Inflammatory macrophage (primary cell): ENCODE measurements around the gene PTPRQ.

ENCODE experiments used
- DNase-seq, 2 donors: peaks; one replicate each; pipeline ENCODE4 v3.0.0-alpha.2; 2020 to 2022

The PTPRQ gene

DNA sequence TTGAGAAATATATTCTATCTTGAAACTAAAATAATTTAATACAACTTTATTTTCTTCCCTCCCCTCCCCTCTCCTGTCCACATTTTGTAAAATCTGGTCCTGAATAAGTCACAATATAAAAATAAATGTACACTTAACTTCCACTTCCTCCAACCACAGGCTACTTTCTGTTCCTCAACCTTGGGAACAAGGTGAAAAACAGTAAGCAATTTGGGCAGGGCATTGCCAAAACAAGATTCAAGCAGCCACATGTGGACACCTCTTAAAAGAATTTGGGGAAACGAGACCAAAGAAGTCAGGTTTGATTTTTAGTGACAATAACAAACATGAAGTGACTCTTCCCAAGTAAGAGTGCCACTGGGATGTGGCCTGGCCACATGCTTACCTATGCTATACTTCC is 115.7 kb downstream of the PTPRQ start:
- DNase-seq, result peak in 1 of 2 donors; percentile 9

DNA sequence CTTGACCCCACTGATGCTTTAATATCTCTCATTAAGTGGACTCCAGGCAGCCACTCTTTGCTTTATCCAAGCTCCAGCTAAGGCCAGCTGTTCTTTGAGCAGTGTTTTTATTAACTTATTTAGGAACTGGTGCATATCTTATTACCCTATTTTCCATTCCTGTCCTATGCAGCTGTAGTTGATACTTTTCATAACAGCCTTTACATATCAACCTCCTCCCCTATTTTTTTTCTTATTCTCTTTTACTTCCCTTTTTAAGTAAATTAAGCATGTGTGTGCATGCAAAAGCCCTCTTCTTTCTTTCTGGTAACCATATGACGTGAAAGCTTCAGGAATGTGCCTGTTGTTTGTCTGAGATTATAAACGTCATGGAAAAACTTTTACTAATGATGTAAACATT is 121.2 kb downstream of the PTPRQ start:
- no peak for DNase-seq

DNA sequence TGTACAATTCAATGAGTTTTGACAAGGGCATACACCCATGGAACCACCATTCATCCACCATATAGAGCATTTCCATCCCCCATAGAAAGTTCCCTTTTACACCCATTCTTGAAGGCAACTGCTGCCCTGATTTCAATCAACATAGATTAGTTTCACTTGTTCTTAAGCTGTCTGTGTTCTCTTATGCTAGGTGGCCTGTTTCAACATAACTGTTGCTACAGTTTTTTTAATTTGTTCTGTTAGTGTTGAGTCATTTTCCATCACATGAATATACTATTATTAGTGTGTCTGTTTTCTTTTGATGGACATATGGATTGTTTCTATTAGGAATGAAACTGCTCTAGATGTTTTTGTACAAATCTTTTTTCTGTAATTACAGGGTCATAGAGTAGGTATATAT is 123.4 kb downstream of the PTPRQ start:
- peak in 1 of 2 donors; percentile 52 for DNase-seq

DNA sequence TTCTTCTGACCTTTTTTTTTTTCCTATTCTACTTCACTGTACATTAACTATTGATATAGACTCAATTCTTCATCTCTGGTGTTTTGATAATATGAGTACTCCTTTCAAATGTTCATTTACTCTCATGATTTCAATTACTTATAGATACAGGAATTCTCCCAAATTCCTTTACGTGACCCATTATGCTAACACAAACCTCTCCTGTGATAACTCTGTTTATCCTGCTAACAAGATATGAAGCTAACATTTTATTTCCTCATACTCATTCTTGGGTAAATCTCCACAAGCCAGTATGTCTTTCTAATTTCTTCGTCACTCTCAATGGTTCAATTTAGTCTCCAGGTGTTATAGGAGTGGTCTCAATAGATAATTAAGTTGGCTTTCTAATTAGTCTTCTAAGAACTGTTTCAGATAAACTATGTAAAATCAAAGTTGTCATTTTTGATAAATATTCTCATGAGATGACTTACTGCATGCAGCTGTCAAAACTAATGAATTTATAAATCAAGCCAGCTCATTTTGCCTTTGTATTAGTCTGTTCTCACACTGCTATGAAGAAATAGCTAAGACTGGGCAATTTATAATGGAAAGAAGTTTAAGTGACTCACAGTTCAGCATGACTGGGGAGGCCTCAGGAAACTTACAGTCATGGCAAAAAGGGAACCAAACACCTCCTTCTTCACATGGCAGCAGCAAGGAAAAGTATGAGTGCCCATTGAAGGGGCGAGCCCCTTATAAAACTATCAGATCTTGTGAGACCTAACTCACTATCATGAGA is 132.8 kb downstream of the PTPRQ start:
- no peak for DNase-seq

DNA sequence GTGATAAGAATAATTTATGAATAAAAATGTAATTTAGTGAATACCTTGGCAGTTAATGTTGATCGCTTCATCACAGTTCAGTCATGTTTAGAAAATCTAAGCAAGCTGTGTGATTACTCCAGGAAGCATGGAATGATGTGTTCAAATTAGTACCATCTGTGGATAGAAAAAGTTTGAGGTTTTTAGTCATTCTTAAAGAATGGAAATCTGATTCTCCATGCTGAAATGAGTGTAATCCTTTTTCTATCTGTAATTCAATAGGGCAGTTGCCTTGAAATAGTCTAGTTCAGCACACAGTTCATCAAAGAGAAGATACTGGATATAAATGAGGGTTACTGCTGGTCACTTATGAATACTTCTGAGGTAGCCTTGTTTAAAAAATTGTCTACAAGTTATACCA is 136.2 kb downstream of the PTPRQ start:
- DNase-seq, result no peak

DNA sequence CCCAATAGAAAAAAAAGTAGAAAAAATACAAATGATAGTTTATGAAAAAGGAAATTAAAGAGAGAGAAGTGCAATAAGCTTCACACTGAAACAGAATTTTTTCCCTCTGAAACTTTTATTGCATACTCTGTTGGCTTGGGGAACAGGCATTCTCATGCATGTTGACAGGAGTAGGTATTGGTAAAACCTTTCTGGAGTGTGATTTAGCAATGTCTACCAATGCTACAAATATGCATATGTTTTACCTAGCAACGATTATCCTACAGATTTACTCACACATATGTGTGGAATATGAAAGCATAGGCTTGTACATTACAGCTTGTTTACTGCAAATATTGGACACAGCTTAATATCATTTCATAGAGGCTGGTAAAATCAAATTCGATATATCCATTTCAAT is 137.7 kb downstream of the PTPRQ start:
- DNase-seq, result no peak

DNA sequence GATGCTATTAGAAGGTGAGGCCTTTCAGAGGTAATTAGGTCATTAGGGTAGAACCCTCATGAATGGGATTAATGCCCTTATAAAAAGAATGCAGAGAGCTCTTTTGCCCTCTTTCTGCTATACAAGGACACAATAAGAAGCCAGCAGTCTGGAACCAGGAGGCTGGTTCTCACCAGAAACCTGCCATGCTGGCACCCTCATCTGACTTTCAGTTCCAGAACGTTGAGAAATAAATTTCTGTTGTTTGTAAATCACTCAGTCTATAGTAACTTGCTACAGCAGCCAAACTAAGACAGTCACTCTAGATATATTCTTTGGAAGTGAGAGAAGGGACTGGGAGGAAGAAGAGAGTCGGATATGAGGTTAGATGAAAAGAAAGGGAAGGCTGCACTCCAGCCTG is 138.4 kb downstream of the PTPRQ start:
- DNase-seq, result no peak

DNA sequence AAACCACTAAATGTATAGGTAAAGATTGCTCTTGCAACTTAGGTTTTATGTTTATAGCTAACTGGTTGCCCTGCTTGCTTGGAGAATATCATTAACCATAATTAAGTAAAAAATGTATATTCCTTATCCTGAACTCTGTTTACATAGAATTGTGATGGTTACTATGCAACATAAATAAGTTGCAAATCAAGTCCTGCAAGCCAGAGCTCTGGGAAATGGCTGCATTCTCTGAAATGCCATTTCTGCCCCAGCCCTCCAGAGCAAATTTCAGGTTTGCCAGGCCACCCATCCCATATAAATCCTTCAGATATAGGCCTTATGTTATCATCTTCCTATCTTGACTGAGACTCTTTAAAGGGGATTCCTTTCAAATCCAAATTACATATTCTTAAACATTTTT is 145.0 kb downstream of the PTPRQ start:
- no peak for DNase-seq

DNA sequence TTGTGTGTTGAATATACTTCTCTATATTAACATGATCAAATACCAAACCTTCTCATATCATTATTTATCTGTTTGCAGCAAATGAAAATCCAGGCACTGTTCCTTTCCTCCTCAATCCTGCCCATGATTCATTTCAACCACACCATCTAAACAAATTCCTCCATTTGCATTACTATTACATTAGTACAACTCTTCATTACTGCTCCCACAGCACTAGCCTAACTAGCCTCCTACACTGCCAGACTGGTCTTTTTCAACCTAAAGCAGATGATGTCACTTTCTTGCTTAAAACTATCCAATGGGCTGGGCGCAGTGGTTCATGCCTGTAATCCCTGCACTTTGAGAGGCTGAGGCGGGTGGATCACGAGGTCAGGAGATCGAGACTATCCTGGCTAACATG is 146.1 kb downstream of the PTPRQ start:
- no peak for DNase-seq

DNA sequence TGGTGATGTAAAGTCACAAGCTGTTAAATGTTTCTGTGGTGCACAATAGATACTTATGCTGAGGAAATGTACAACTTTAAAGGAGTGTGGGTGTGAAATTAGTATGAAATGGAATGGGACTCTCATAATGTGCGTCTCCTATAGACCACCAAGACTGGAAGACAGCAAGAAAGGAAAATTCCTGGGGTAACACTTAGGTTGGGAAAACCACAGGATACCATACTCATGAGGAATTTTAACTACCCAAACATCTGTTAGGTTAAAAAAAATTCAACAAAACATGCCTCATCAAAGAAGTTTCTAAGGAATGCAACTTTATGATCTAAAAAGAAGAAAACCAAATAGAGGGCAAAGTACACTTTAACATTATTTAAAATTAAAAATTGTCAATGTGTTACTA is 149.7 kb downstream of the PTPRQ start:
- DNase-seq, result no peak

DNA sequence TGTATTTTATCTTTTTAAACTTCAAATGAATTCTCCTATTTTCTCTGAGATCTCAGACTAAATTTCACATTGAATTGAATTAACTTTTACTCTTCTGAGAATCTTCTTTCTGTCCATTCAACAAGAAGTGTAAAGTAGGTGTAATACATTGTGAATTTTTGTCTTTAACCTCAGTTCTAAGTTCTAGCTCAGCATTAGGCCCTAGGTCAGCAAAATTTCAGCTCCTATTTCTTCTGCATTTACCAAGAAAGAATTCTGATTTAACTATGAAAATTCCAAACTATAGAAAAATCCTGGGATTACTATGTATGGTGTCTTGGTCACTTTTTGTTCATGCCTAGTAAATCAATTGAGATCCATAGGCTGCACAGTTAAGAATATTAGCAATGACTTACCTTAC is 152.5 kb downstream of the PTPRQ start:
- no peak for DNase-seq

DNA sequence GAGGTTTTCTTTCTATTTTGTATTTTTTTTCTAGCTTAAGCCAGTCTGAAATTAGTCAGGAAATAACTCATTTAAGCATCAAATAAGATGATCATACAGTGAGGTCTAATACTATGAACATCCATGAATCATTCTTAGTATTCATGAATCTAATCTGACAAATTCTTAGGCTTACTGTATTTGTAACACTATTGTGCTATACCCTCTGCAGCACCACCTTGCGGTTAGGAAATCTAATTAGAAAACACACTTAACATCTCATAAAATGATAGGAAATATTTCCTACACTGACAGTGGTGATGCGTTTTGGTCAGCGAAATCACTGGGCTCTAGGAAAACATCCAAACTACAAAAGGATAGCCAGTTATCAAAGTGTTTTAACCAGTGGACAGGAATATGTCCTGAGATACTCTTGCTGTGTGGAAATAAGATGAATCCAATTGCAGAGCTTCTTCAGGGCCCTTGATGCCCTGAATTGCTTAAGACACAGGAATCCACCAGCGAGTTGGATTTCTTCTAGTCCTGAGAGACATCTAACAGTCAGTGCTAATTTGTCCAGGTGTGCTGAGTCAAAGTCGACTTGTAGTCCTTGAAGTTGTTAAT is 154.1 kb downstream of the PTPRQ start:
- no peak for DNase-seq

DNA sequence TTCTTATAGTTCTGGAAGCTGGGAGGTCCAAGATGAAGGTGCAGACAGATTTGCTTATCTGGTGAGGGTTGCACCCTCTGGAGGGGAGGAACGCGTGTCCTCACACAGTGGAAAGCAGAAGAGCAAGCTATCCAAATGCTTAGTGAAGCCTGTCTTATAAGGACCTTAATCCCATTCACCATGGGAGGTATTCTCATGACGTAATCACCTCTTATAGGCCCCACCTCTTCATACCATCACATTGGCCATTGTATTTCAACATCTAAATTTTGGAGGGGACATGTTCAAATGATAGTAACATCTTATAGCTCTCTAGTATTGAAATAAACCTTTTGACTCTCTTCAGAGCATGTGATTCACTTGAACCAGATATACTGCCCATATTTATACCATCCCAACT is 158.4 kb downstream of the PTPRQ start:
- DNase-seq, result no peak

DNA sequence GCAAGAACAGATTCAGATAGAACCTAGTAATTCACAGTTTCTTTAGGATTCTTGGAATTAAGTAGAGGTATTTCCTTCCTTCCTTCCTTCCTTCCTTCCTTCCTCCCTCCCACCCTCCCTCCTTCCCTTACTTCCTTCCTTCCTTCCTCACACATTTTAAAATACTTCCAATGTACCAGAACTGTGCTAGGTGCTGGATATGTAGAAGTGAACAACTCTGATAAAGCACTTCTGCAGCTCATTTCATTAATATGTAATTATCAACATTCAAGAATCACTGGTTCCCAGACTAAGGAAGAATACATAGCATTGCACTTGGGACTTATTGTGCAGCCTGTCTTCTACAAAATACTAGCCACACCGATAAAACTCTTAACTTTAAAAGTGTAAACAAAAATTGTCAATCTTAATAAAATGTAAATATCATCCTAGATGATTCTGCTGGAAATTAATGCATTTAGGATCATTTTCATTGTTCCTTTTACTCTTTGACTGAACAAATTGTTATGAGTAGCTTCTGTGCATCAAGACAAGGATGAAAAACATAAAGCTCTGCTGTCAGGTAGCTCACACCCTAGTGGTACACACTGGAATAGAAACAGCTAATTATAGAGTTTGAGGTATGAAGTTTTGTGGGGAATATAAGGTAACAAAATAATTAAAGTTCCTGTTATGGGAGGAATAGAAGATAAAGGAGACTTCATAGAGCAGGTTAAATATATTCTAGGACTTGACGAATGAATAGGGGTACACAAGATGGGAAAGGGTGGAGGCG is 163.5 kb downstream of the PTPRQ start:
- DNase-seq, result no peak

DNA sequence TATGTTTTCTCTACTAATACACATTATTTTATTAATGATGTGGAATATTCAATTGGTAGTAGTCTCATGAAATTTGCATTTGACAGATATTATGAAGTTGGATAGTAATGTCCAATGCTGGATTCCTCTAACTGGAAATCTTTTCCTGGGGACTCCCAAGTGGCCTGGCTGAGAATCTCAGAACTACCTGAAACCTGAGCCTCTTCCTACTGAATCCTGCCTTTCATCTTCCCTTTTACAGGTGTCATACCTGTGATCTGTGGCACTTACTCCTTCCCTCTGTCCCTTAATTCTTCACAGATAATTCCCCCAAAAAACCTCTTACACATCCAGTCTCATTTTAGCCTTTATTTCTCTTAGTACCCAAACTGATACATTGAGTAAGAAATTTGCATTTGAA is 173.7 kb downstream of the PTPRQ start:
- no peak for DNase-seq

DNA sequence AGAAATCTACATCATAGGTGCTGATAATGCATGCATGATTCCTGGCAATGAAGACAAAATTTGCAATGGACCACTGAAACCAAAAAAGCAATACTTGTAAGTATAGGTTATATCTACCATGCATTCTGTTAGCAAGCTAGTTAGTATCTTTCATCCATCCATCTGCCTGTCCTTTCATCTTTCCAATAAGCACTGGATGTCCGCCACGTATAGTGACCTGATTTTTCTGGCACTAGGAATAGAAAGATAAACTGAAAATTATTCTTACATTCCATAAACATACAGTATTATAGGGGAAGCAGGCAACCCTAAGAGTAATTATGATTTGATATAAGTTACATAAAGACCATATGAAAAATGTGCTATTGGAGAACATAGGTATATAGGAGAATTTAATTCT is 176.2 kb downstream of the PTPRQ start:
- DNase-seq, result no peak

DNA sequence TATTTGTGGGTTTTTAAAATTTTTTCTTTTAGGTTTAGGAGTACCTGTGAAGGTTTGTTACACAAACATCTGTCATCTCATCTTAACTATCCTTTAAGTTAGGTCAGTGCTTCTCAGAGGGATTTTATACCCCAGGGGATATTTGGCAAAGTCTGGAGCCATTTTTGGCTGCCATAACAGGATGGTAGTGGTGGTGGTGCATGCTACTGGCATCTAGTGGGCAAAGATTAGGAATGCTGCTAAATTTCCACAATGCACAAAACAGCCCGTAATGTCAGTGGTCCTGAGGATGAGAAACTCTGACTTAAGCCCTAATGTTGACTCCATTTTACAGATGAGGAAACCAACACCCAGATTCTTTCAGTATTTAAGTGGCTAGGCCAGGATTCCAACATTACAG is 178.2 kb downstream of the PTPRQ start:
- no peak for DNase-seq

DNA sequence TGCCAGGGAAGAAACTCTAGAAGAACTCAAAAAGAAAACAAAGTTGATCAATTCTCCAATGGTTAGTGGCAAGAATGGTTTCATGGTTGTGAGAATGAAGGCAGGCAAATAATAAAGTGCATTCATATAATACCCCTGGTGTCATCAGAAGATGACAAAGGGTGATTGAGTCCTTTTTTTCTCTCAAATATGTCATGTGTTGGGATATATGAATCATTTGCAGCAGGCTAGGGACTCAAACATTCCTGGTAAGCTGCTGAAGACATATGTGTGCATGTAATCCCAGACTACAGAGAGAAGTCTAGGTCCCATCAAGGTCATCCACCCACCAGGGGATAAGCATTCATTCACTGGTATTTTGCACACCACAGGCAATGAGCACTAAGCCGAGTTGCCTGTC is 181.0 kb downstream of the PTPRQ start:
- no peak for DNase-seq

DNA sequence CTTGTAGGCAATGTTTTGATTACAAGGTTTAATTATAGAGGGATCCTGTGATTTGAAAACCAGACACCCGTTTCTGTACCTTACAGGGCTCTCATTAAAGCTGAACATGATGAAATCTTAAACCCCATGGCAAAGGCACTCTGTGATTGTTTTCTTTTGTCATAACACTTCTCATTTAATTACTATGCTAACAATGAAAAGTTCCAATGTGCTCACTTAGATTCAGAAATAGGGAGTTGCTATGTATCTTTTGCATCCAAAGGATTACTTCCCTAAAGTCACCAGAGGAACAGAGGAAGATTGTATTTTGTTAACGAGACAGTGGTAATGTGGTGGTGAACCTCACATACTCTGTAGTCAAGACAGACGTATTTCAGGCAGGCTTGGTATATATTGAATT is 181.9 kb downstream of the PTPRQ start:
- no peak for DNase-seq

DNA sequence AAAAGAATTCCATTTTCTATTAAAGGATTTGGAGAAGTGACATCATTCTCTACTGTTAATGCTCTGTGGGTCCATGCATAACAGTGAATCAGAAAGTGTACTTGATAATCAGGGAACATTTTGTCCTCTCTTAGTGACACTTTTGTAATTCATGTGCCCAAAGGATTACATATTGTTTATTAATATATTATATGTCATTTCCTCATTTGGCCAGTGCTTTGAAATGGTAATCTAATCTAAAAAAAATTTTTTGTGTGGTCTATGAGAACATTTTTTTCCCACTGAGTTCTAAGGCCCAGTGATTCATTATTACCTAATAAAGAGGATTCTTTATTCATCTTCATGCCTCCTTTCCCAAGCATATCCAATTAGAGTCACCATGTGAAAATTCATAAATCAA is 183.7 kb downstream of the PTPRQ start:
- DNase-seq, result no peak

DNA sequence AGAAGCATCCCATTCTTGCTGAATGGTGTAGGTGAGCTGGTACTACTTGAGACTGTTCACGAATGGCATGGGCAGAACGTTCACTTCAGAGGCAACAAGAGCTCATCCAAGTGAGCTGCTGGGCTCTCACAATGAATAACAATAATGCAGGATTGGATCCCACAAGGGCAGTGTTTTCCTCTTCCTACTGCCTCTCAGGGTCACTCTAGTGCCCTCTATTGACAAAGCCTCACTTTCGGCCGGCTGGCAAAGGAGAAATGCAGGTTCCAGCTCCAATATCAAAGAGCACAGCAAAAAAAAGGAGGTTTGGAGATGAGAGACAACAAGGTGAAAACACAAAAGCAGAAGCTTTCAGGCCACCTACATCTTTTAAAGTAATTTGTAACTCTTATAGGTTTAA is 188.8 kb downstream of the PTPRQ start:
- no peak for DNase-seq

DNA sequence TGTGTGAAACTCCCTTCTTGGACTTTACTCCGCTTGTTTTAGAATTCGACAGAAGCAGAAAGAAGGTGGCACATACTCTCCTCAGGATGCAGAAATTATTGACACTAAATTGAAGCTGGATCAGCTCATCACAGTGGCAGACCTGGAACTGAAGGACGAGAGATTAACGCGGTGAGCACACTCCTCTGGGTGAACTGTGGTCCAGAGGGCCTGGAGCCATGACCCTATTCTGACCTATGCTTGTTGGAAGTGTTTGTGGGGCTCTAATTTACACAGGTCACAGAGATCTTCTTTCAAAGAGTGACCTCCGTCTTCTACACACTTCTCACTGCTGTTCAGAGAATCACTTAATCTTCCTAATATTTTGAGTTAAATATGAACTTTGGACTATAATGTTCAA is 190.9 kb downstream of the PTPRQ start:
- DNase-seq, result no peak

DNA sequence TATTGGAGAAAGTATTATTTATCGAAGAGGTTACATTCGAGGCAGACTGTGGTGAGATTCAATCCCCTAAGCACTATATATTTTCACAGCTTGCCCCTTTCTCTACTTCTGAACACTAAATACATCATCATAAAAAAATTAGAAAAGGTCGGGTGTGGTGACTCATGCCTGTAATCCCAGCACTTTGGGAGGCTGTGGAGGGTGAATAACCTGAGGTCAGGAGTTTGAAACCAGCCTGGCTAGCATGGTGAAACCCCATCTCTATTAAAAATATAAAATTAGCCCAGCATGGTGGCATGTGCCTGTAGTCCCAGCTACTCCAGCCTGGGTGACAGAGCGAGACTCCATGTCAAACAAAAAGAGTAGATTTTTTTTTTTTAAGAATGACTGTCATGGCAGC is 192.8 kb downstream of the PTPRQ start:
- DNase-seq, result no peak

DNA sequence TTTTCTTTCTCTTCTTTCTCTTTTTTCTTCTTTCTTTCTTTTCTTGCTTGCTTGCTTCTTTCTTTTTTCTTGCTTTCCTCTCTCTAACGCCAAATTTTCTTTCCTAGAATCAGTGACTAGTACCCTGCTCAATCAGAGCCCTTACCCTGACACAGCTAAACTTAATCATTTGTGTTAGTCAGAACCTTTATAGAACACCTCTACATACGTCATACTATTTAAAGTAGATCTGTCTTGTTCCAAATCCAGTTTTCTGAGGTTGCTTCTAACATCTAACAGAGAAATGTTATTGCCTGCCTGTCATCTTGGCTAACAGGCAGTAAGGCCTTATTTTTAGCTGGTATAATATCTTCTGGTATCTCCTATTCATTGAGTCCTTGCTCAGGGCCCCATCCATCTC is 197.9 kb downstream of the PTPRQ start:
- no peak for DNase-seq
